ENCODE data around the gene ZKSCAN1. TPM values are rescaled to one million over a fixed set of nuclear protein-coding genes. Genes with fewer than 3 reads are reported as not detected.

ZKSCAN1 gene
- polyA plus RNA-seq, 2 donors, result 10.5 to 25.0 TPM

DNA sequence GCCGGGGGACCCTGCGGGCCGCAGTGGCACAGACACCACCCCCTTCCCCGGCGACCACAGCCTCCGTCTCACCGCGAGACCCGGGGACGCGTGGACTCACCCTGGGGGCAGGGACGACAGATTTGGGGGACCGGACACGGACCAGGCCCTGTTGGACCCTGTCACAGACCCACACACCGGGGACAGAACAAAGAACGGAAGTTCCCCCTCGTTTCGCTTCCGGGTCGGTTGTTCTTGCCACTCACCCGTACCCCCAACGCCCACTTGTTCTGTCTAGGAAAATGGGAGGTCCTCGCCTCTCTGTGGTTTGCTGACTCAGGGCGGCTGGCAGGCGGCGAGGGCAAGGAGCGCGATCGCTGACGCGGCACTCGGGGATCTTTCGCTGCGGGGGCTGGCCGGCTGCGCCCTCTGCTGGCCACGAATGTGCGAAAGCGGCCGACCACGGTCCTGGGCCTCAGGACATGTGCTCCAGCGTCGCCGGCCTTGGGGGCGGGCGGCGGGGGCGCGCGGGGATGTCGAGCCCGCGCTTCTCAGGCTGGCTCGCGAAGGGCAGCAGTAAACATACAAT lies 66.2 kb downstream of the ZKSCAN1 start, which contains the start of gene ZNF3:
ZNF3 (minus strand) TSS at position 189 of the 568 bp plus-strand sequence. CDS start 4,366 bp downstream, outside the sequence.
- Histone ChIP-seq H3K4me1 (ENCODE audit: control insufficient read depth in 2 of 2, insufficient read depth in 2 of 2, low read length in 1 of 2) (peaks cover 2 to 3% of the 10 kb centered on the region in 2 donors), H3K27me3 (ENCODE audit: control insufficient read depth in 1 of 2, insufficient read depth in 2 of 2, low read length in 2 of 2) (no peaks in the 10 kb centered on the region), H3K27ac (ENCODE audit: low read depth in 2 of 2, low read length in 1 of 2) (peak within 1 kb of the TSS; percentile 82 to 90), H3K9me3 (ENCODE audit: control insufficient read depth in 2 of 2, insufficient read depth in 1 of 2, low read depth in 1 of 2, low read length in 1 of 2) (no peaks in the 10 kb centered on the region), H3K36me3 (ENCODE audit: control insufficient read depth in 2 of 2, insufficient read depth in 2 of 2, low read length in 1 of 2) (peaks cover 6 to 10% of the 10 kb centered on the region in 2 donors), H3K4me3 (ENCODE audit: low read depth in 1 of 2, low read length in 2 of 2) (peak within 1 kb of the TSS; percentile 93 to 94)
- WGBS, 2 donors, result 1% methylated on average over 45 to 55 of the region's 55 CpGs

DNA sequence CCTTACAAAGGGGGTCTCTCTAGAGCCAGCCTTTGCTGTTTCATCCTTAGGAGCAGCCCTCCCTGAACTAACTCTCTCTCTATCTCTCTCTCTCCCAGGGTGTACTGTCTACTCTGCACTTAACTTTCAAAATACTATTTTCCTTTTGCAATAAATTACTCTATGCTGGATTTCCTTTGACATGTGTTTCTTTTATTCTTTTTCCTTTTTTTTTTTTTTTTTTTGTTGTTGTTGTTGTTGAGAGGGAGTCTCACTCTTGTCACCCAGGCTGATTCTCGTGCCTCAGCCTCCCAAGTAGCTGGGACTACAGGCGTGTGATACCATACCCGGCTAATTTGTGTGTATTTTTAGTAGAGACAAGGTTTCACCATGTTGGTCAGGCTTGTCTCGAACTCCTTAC lies 67.6 kb downstream of the ZKSCAN1 start:
- Histone ChIP-seq H3K4me3 (ENCODE audit: low read depth in 1 of 2, low read length in 2 of 2) (no peak overlapping the region), H3K36me3 (ENCODE audit: control insufficient read depth in 2 of 2, insufficient read depth in 2 of 2, low read length in 1 of 2) (peaks cover 3 to 4% of the 10 kb centered on the region in 2 donors), H3K9me3 (ENCODE audit: control insufficient read depth in 2 of 2, insufficient read depth in 1 of 2, low read depth in 1 of 2, low read length in 1 of 2) (no peaks in the 10 kb centered on the region), H3K27me3 (ENCODE audit: control insufficient read depth in 1 of 2, insufficient read depth in 2 of 2, low read length in 2 of 2) (no peaks in the 10 kb centered on the region), H3K4me1 (ENCODE audit: control insufficient read depth in 2 of 2, insufficient read depth in 2 of 2, low read length in 1 of 2) (peaks cover 2 to 3% of the 10 kb centered on the region in 2 donors), H3K27ac (ENCODE audit: low read depth in 2 of 2, low read length in 1 of 2) (peak overlapping the region in 1 of 2 donors; percentile 3)
- WGBS, 2 donors, result 68 to 70% methylated on average over 4 of the region's 4 CpGs

DNA sequence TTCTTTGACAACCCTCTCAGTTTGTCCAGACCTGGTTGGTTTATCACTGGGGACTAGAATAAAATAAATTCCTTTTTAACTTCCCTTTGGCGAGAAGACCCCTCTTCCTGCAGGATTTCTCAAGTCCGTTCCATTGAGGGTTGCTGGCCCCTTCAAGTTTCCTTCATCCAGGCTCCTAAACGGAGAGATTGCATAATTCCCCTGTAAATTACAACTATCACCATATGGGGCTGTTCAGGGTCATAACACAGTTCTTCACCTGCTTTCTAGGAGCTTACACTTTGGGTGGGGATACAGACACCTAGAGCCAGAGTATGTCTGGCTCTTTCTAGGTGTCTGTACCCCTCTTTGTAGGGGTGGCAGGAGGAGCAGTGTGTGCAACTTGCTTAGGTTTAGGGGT lies 70.1 kb downstream of the ZKSCAN1 start:
- no peaks in the 10 kb centered on the region for H3K9me3 ChIP-seq (ENCODE audit: control insufficient read depth in 2 of 2, insufficient read depth in 1 of 2, low read depth in 1 of 2, low read length in 1 of 2)
- H3K27ac ChIP-seq (ENCODE audit: low read depth in 2 of 2, low read length in 1 of 2), result no peak overlapping the region
- H3K27me3 ChIP-seq (ENCODE audit: control insufficient read depth in 1 of 2, insufficient read depth in 2 of 2, low read length in 2 of 2), result no peaks in the 10 kb centered on the region
- H3K4me1 ChIP-seq (ENCODE audit: control insufficient read depth in 2 of 2, insufficient read depth in 2 of 2, low read length in 1 of 2), result peaks cover 1 to 3% of the 10 kb centered on the region in 2 donors
- no peak overlapping the region for H3K4me3 ChIP-seq (ENCODE audit: low read depth in 1 of 2, low read length in 2 of 2)
- WGBS, 2 donors, result 65 to 69% methylated on average over 3 of the region's 3 CpGs
- peaks cover 0 to 3% of the 10 kb centered on the region in 2 donors for H3K36me3 ChIP-seq (ENCODE audit: control insufficient read depth in 2 of 2, insufficient read depth in 2 of 2, low read length in 1 of 2)

DNA sequence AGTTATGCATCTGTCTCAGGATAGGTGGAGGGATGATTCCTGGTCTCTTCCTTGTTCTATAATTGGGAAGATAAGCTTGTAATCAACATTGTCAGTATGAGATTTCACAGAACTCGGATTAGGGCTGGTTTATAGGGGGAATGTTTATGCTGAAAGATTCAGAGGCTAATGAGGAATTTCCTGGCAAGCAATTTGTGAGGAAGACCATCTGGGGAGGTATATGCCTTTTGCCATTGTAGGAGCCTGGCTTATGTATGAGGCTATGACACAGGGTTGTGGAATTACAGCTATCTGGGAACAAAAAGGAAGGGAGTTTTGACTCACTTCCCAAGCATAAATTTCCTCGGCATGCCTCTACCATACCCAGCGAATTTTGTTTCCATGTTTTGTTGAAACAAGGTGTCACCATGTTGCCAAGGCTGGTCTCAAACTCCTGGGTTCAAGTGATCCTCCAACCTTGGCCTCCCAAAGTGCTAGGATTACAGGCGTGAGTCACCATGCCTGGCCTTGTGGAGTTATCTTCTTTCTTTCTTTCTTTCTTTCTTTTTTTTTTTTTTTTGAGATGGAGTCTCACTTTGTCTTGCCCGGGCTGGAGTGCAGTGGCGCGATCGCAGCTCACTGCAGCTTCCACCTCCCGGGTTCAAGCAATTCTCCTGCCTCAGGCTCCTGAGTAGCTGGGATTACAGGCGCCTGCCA lies 71.8 kb downstream of the ZKSCAN1 start:
- no peak overlapping the region for H3K27ac ChIP-seq (ENCODE audit: low read depth in 2 of 2, low read length in 1 of 2)
- WGBS, 2 donors, result 77% methylated on average over 10 of the region's 10 CpGs

DNA sequence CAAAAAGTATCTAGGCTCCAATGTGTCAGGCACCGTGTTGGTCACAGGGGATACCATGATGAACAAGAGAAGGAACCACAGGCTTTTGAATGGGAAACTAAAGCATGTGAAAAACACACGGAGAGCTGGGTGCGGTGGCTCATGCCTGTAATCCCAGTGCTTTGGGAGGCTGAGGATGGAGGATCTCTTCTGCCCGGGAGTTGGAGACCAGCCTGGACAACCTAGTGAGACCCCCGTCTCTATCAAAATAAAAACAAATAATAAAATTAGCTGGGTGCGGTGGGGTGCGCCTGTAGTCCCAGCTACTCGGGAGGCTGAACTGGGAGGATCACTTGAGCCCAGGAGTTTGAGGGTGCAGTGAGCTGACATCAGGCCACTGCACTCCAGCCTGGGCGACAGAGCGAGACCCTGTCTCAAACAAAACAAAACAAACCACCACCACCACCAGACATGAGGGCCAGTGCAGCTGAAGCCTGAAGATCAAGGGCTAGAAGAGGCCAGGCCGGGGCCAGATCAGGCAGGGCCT lies 72.8 kb downstream of the ZKSCAN1 start:
- 73 to 78% methylated on average over 11 of the region's 11 CpGs for WGBS, 2 donors
- H3K27me3 ChIP-seq (ENCODE audit: control insufficient read depth in 1 of 2, insufficient read depth in 2 of 2, low read length in 2 of 2), result no peaks in the 10 kb centered on the region
- peaks cover 4 to 24% of the 10 kb centered on the region in 2 donors for H3K36me3 ChIP-seq (ENCODE audit: control insufficient read depth in 2 of 2, insufficient read depth in 2 of 2, low read length in 1 of 2)
- peaks cover 0 to 4% of the 10 kb centered on the region in 2 donors for H3K4me1 ChIP-seq (ENCODE audit: control insufficient read depth in 2 of 2, insufficient read depth in 2 of 2, low read length in 1 of 2)
- H3K27ac ChIP-seq (ENCODE audit: low read depth in 2 of 2, low read length in 1 of 2), result peak overlapping the region; percentile 86 to 90
- H3K9me3 ChIP-seq (ENCODE audit: control insufficient read depth in 2 of 2, insufficient read depth in 1 of 2, low read depth in 1 of 2, low read length in 1 of 2), result no peaks in the 10 kb centered on the region
- H3K4me3 ChIP-seq (ENCODE audit: low read depth in 1 of 2, low read length in 2 of 2), result peak overlapping the region; percentile 84 to 94

More for the DNA sequence above, 71.8 kb downstream of the ZKSCAN1 start:
- Histone ChIP-seq H3K4me1 (ENCODE audit: control insufficient read depth in 2 of 2, insufficient read depth in 2 of 2, low read length in 1 of 2) (peaks cover 0 to 4% of the 10 kb centered on the region in 2 donors), H3K36me3 (ENCODE audit: control insufficient read depth in 2 of 2, insufficient read depth in 2 of 2, low read length in 1 of 2) (peaks cover 0 to 16% of the 10 kb centered on the region in 2 donors), H3K4me3 (ENCODE audit: low read depth in 1 of 2, low read length in 2 of 2) (no peak overlapping the region), H3K9me3 (ENCODE audit: control insufficient read depth in 2 of 2, insufficient read depth in 1 of 2, low read depth in 1 of 2, low read length in 1 of 2) (no peaks in the 10 kb centered on the region), H3K27me3 (ENCODE audit: control insufficient read depth in 1 of 2, insufficient read depth in 2 of 2, low read length in 2 of 2) (no peaks in the 10 kb centered on the region)

DNA sequence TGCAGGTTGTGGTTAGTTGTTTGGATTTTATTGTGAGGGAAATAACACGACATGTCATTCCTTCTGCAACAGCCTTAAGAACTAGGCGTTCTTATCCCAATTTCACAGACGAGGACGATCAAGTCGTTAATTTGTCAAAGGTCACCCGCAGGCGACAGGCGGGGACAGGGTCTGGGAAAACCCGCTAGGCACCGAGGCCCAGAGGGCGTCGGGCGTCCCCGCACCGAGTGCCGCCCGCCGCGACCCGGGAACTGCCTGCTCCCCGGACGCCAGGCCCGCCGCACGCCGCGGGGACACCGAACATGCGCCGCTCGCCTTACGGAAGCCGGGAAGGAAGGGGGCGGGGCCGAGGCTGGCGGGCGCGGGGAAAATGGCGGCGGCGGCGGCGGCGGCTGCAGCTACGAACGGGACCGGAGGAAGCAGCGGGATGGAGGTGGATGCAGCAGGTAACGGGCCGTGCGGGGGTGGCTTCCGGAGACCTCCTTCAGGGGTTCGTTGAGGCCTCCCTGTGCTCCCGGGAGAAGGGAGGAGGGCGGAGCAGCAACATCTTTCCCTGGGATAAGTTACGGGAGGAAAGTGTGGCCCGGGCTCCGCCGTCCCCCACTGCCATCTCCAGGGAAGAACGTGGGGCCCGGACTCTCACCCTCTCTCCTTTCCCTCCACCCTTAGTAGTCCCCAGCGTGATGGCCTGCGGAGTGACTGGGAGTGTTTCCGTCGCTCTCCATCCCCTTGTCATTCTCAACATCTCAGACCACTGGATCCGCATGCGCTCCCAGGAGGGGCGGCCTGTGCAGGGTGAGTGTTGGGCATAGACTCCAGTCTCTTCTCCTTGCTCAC lies 73.4 kb downstream of the ZKSCAN1 start, which contains the start of gene COPS6:
COPS6 (plus strand) TSS at position 349 of the 837 bp plus-strand sequence; CDS start at position 371, 22 bp downstream.
- Histone ChIP-seq H3K36me3 (ENCODE audit: control insufficient read depth in 2 of 2, insufficient read depth in 2 of 2, low read length in 1 of 2) (peaks cover 10 to 31% of the 10 kb centered on the region in 2 donors), H3K4me3 (ENCODE audit: low read depth in 1 of 2, low read length in 2 of 2) (peak within 1 kb of the TSS; percentile 84 to 94), H3K4me1 (ENCODE audit: control insufficient read depth in 2 of 2, insufficient read depth in 2 of 2, low read length in 1 of 2) (peaks cover 0 to 4% of the 10 kb centered on the region in 2 donors), H3K27me3 (ENCODE audit: control insufficient read depth in 1 of 2, insufficient read depth in 2 of 2, low read length in 2 of 2) (no peaks in the 10 kb centered on the region), H3K27ac (ENCODE audit: low read depth in 2 of 2, low read length in 1 of 2) (peak within 1 kb of the TSS; percentile 86 to 90), H3K9me3 (ENCODE audit: control insufficient read depth in 2 of 2, insufficient read depth in 1 of 2, low read depth in 1 of 2, low read length in 1 of 2) (no peaks in the 10 kb centered on the region)
- 0 to 1% methylated on average over 66 to 68 of the region's 68 CpGs for WGBS, 2 donors

DNA sequence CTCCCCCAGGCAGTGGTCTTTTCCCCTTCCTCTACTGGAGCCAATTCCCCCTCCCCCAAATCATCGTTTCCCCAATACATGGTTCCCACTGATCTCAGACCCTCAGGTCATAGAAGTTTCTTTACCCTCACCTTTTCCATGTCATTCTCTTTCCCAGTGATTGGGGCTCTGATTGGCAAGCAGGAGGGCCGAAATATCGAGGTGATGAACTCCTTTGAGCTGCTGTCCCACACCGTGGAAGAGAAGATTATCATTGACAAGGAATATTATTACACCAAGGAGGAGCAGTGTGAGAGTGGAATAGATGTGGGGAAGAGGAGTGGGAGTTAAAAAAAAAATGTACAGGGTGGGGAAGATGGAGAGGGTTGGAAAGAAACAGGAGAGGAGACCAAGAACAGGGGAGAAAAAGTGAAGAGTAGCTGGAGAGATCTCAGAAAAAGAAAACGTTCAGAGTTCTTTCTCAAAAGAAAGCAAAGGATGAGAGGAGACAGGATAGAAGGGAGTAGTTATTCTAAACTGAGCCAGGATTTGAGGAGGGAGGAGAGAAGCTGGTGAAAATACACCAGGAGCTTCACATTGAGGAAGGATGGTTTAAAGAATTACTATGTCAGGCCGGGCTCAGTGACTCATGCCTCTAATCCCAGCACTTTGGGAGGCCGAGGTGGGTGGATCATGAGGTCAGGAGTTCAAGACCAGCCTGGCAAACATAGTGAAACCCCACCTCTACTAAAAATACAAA lies 74.2 kb downstream of the ZKSCAN1 start:
- Histone ChIP-seq H3K4me3 (ENCODE audit: low read depth in 1 of 2, low read length in 2 of 2) (peak overlapping the region; percentile 84 to 94), H3K4me1 (ENCODE audit: control insufficient read depth in 2 of 2, insufficient read depth in 2 of 2, low read length in 1 of 2) (peaks cover 0 to 4% of the 10 kb centered on the region in 2 donors), H3K27ac (ENCODE audit: low read depth in 2 of 2, low read length in 1 of 2) (peak overlapping the region; percentile 68 to 90), H3K27me3 (ENCODE audit: control insufficient read depth in 1 of 2, insufficient read depth in 2 of 2, low read length in 2 of 2) (no peaks in the 10 kb centered on the region), H3K9me3 (ENCODE audit: control insufficient read depth in 2 of 2, insufficient read depth in 1 of 2, low read depth in 1 of 2, low read length in 1 of 2) (no peaks in the 10 kb centered on the region), H3K36me3 (ENCODE audit: control insufficient read depth in 2 of 2, insufficient read depth in 2 of 2, low read length in 1 of 2) (peaks cover 12 to 33% of the 10 kb centered on the region in 2 donors)
- WGBS, 2 donors, result 20% methylated on average over 7 of the region's 7 CpGs

DNA sequence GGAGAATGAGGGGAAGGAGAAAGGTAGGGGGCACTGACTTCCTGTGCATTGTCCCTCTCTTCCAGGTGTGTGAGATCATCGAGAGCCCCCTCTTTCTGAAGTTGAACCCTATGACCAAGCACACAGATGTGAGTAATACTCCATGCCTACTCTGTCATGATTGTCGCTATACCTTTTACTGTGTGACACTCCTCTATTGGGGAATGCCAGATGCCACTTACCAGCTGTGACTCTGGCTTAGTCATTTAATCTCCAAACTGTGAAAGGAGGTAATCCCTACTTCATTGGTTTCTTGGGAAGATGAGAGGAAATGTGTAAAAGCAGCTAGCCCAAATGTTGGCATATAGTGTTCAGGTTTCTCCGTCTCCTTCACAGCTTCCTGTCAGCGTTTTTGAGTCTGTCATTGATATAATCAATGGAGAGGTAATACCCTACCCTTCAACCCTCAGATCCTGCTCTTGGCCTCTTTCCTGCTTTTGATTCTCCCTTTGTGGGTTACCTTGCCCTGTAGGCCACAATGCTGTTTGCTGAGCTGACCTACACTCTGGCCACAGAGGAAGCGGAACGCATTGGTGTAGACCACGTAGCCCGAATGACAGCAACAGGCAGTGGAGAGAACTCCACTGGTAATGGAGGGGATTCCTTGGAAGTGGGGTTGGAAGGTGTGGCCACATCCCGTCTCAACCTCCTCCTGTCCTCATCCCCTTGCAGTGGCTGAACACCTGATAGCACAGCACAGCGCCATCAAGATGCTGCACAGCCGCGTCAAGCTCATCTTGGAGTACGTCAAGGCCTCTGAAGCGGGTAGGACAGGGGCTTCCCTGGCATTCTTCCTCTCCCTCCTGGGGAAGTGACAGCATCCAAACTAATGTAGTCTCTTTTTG lies 75.4 kb downstream of the ZKSCAN1 start:
- H3K9me3 ChIP-seq (ENCODE audit: control insufficient read depth in 2 of 2, insufficient read depth in 1 of 2, low read depth in 1 of 2, low read length in 1 of 2), result no peaks in the 10 kb centered on the region
- H3K27ac ChIP-seq (ENCODE audit: low read depth in 2 of 2, low read length in 1 of 2), result peak overlapping the region in 1 of 2 donors; percentile 86
- H3K27me3 ChIP-seq (ENCODE audit: control insufficient read depth in 1 of 2, insufficient read depth in 2 of 2, low read length in 2 of 2), result no peaks in the 10 kb centered on the region
- no peak overlapping the region for H3K4me3 ChIP-seq (ENCODE audit: low read depth in 1 of 2, low read length in 2 of 2)
- H3K4me1 ChIP-seq (ENCODE audit: control insufficient read depth in 2 of 2, insufficient read depth in 2 of 2, low read length in 1 of 2), result peaks cover 0 to 4% of the 10 kb centered on the region in 2 donors
- peaks cover 18 to 40% of the 10 kb centered on the region in 2 donors for H3K36me3 ChIP-seq (ENCODE audit: control insufficient read depth in 2 of 2, insufficient read depth in 2 of 2, low read length in 1 of 2)
- WGBS, 2 donors, result 85 to 89% methylated on average over 14 of the region's 14 CpGs

Measured in esophagus (tissue), 2 donors.